Activated CD4-positive, alpha-beta T cell treated with anti-CD3 and anti-CD28 coated beads, Interleukin-2, amount 50 U/mL, for 4 hours (primary cell): Measurements from ENCODE around the gene RREB1.

Experiments
- DNase-seq, 2 experiments: peaks; one replicate each; pipeline ENCODE4 v3.0.0-alpha.2; 2020

The RREB1 gene

GRCh38 chr6:7198833-7199800 lies 91.4 kb downstream of the RREB1 start:
- no peak for DNase-seq

GRCh38 chr6:7200598-7201443 lies 93.1 kb downstream of the RREB1 start:
- no peak for DNase-seq

- DNase-seq, result no peak
Measured at GRCh38 chr6:7201444-7201731, 93.6 kb downstream of the RREB1 start.

GRCh38 chr6:7201732-7202541 lies 94.2 kb downstream of the RREB1 start:
- DNase-seq, result no peak

GRCh38 chr6:7202950-7203349 lies 95.2 kb downstream of the RREB1 start:
- no peak for DNase-seq

- DNase-seq, result no peak
Measured at GRCh38 chr6:7203939-7204338, 96.2 kb downstream of the RREB1 start.

GRCh38 chr6:7204726-7205125 lies 97.0 kb downstream of the RREB1 start:
- DNase-seq, result no peak

- no peak for DNase-seq
Measured at GRCh38 chr6:7207720-7208119, 100.0 kb downstream of the RREB1 start.

- DNase-seq, result no peak
Measured at GRCh38 chr6:7213416-7213815, 105.7 kb downstream of the RREB1 start.

GRCh38 chr6:7214468-7214867 lies 106.7 kb downstream of the RREB1 start:
- no peak for DNase-seq

- DNase-seq, result no peak
Measured at GRCh38 chr6:7215131-7215530, 107.4 kb downstream of the RREB1 start.

- no peak for DNase-seq
Measured at GRCh38 chr6:7215798-7216231, 108.1 kb downstream of the RREB1 start.

- DNase-seq, result no peak
Measured at GRCh38 chr6:7216941-7217621, 109.3 kb downstream of the RREB1 start.

GRCh38 chr6:7218406-7218988 lies 110.7 kb downstream of the RREB1 start:
- no peak for DNase-seq

GRCh38 chr6:7219310-7219709 lies 111.5 kb downstream of the RREB1 start:
- no peak for DNase-seq

GRCh38 chr6:7222197-7222596 lies 114.4 kb downstream of the RREB1 start:
- DNase-seq, result no peak

GRCh38 chr6:7224731-7225130 lies 117.0 kb downstream of the RREB1 start:
- no peak for DNase-seq

GRCh38 chr6:7228662-7229375 lies 121.1 kb downstream of the RREB1 start:
- no peak for DNase-seq

GRCh38 chr6:7229376-7230326 lies 121.9 kb downstream of the RREB1 start:
- no peak for DNase-seq

- no peak for DNase-seq
Measured at GRCh38 chr6:7230327-7230691, 122.5 kb downstream of the RREB1 start.
